GM13976 (cell line): ENCODE results near the gene TBC1D23.
"Not testable (repeated sequence)": the region's sequence is repeated elsewhere in the genome, so short reads cannot be mapped to it uniquely, and the experiment has no call there.

Experiments
- DNase-seq: peaks from one replicate; pipeline ENCODE4 v3.0.0; 2012; ENCODE audit warnings: low spot score
- in situ Hi-C: fragments of 300-500 bp; cut with MboI; formaldehyde crosslinking; loops from one replicate; pipeline ENCODE4 v1.12.0; 2022; ENCODE audit warnings: low sequenced_read_pairs, mixed read lengths, inconsistent platforms; ENCODE audit not compliant: unreplicated experiment
- TF ChIP-seq, protein P1 (sequence below): IDR thresholded peaks from 2 replicates; pipeline ENCODE4 v1.5.1; 2012; ENCODE audit warnings: borderline replicate concordance, mild to moderate bottlenecking; ENCODE audit not compliant: insufficient read depth; ENCODE audit errors: extremely low read depth, missing control alignments, control extremely low read depth

The TBC1D23 gene

DNA sequence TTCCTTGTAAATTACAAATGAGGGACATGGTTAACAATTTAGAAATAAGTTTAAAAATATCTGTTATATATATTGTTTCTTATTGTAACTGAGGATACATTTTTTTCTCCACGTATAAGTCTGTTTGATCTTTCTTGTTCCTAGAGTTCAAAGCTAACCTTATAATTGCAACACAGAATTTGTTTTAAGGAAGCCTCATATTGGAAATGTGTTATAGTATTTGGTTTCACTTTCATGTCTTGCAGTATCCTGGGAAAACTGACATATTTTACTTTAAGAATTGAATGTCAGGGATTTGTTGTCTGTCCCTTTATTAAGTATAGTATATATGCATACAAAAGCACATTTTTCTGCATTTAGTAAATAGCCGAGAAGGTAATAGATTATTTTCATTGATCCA, 50.2 kb downstream of the TBC1D23 start:
- no peak for DNase-seq
- TF ChIP-seq, protein P1, sequence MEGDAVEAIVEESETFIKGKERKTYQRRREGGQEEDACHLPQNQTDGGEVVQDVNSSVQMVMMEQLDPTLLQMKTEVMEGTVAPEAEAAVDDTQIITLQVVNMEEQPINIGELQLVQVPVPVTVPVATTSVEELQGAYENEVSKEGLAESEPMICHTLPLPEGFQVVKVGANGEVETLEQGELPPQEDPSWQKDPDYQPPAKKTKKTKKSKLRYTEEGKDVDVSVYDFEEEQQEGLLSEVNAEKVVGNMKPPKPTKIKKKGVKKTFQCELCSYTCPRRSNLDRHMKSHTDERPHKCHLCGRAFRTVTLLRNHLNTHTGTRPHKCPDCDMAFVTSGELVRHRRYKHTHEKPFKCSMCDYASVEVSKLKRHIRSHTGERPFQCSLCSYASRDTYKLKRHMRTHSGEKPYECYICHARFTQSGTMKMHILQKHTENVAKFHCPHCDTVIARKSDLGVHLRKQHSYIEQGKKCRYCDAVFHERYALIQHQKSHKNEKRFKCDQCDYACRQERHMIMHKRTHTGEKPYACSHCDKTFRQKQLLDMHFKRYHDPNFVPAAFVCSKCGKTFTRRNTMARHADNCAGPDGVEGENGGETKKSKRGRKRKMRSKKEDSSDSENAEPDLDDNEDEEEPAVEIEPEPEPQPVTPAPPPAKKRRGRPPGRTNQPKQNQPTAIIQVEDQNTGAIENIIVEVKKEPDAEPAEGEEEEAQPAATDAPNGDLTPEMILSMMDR, result no peak
- in situ Hi-C loops, result loop anchor here (10.0 kb wide), 1 partner anchor 284 kb away; no protein-coding TSS in a partner anchor

DNA sequence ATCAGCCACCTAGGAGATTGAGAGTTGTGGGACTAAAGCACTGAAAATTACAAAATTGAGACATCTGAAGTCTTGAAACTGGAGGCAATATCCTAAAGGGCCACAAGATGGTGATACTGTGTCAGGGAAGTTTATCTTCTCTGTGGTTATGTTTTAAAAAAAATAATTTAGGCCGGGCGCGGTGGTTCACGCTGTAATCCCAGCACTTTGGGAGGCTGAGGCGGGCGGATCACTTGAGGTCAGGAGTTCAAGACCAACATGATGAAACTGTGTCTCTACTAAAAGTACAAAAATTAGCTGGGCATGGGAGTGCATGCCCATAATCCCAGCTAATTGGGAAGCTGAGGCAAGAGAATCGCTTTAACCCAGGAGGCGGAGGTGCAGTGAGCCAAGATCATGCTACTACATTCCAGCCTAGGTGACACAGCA, 55.9 kb downstream of the TBC1D23 start:
- in situ Hi-C loops, result loop anchor here (10.0 kb wide), 1 partner anchor 278 kb away; no protein-coding TSS in a partner anchor
- peak; percentile 41 for DNase-seq
- TF ChIP-seq, protein P1, result peak; percentile 51

DNA sequence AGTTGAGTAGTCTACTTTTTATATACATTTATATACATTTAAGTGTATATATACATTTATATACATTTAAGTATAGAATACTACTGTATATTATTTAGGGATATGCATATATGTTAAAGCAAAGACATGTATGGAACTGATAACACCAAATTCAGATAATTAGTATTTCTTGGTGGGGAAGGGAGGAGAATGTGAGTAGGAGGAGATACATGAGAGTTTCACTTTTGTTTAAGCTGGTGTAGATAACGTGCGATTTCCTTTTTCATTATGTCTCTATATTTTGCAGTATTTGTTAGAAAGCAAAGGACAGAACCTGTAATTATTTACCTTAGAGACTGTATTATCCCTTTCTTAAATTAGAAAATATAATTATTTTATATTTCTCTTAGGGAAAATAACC, 57.1 kb downstream of the TBC1D23 start:
- TF ChIP-seq, protein P1, result no peak
- DNase-seq, result peak; percentile 59
- in situ Hi-C loops, result loop anchor here (10.0 kb wide), 1 partner anchor 277 kb away; no protein-coding TSS in a partner anchor

DNA sequence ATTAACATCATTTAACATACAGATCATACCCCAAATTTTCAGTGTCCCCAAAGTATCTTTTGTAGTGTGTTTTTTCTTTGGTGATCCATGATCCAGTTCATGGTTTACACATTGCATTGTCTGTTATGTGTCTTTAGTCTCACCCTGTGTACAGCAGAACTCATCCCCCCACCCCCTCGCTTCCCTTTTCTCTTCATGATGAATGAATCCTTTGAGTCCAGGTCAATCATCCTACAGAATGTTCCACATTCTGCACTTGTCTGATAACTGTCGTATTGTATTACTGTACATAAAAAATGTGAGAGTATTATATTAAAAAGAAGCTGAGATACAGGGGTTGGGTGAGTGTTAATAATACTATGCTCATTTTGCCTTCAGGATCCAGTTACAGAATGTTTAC, 59.2 kb downstream of the TBC1D23 start:
- in situ Hi-C loops, result loop anchor here (10.0 kb wide), 1 partner anchor 275 kb away; no protein-coding TSS in a partner anchor
- DNase-seq, result no peak
- TF ChIP-seq, protein P1, result no peak

DNA sequence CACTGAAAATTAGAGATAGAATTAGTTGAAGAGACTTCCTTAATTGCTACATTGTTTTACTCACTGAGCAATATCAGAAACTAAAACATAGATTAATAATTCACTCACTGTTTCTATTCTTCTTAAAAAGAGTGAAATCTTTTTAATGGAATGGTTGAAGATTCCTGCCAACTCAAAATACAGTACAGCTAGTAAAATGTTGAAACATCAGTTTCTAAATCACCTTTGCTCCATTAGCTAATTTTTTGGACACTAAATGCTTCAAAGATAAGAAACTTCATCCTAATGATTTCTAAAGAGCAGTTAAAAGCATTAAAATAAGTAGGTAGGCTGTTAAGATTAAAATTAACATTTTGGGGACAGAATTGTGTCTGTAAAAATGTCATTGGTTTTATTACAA, 63.3 kb downstream of the TBC1D23 start:
- in situ Hi-C loops, result no loop called here
- DNase-seq, result no peak
- TF ChIP-seq, protein P1, result no peak

DNA sequence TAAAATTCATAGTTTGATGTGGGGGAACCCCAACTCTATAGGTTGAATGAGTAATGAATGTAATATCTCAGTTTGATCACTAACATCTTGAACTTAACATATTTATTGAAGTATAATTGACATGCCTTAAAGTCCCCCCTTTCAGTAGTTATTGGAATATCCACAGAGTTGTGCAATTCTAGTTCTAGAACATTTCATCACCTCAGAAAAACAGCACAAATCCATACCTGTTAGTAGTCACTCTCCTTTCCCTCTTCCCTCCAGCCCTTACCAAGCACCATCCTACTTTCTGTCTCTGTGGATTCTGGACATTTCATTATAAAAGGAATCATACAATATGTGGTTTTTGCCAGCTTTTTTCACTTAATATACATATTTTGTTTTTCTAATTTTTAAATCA, 65.0 kb downstream of the TBC1D23 start:
- TF ChIP-seq, protein P1, result no peak
- in situ Hi-C loops, result no loop called here
- no peak for DNase-seq

DNA sequence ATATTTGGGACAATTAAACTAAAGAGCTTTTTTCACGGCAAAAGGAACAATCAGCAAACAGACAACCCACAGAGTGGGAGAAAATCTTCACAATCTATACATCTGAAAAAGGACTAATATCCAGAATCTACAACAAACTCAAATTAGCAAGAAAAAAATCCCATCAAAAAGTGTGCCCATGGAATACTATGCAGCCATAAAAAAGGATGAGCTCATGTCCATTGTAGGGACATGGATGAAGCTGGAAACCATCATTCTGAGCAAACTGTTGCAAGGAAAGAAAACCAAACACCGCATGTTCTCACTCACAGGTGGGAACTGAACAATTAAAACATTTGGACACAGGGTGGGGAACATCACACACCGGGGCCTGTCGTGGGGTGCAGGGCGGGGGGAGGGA, 66.6 kb downstream of the TBC1D23 start:
- in situ Hi-C loops, result not testable (repeated sequence)

More for the DNA sequence above, 66.6 kb downstream of the TBC1D23 start:
- DNase-seq, result not testable (repeated sequence)
